GM21737 (cell line): Measurements from ENCODE around the gene FAM241B.

Experiments
- ATAC-seq: cut with Tn5 transposase; IDR thresholded peaks from one replicate; pipeline ENCODE4 v1.9.1; 2021; ENCODE audit warnings: mild to moderate bottlenecking, moderate library complexity; ENCODE audit not compliant: unreplicated experiment

The FAM241B gene

GRCh38 chr10:69647126-69647525, 17.1 kb downstream of the FAM241B start:
- no peak for ATAC-seq

GRCh38 chr10:69647819-69648218, 17.8 kb downstream of the FAM241B start:
- ATAC-seq: no peak

GRCh38 chr10:69648461-69648860, 18.4 kb downstream of the FAM241B start:
- ATAC-seq: no peak

GRCh38 chr10:69649786-69650550, 19.9 kb downstream of the FAM241B start:
- ATAC-seq: no peak

DNA sequence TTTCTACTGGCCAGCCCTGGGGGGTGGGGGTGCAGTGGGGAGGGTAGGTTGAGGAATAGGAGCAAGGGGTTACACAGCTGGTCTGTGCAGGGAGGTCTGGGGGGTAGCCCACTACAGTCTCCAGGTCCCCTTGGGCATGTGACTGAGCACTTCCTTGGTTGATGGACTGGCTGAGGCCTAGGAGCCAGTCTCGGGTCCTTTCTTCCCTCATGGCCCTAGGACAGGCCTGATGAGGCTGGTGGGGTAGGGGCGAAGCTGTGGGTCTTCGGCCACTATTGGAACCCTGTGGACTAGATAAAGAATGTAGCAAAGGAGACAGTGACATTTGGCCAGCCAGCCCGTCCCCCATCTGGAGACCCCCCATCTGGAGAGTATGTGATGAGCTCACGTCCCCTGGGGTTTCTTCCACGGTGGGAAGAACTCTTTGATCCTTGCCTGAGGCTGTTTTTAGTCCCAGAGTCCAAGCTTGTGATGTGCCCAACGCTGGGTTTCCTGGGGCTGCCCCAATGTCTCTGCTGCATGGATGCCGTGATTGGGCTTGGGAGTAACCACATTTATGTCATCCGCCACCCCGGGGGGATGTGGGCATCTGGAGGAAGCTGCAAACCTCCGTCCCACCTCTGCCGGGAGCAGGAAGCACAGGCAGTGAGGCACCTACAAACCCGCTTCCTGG, 20.7 kb downstream of the FAM241B start:
- no peak for ATAC-seq

DNA sequence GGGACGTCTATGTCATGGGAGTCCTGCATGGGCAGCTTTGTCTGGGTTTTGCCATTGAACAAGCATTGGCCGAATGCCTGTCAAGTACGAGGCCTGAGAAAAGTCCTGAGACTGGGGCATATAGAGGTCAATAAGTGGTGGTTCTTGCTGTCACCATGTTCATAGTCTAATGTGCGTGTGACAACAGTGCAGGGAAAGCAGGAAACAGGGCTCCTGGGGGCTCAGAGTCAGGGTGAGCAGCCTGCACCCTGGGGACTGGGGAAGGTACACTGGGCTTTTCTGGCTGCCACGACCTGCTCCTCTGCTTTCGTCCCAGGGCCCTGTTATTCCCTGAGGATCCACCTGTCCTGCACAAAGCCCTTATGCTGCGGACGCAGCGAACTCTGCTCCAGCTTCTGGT, 21.3 kb downstream of the FAM241B start:
- no peak for ATAC-seq

DNA sequence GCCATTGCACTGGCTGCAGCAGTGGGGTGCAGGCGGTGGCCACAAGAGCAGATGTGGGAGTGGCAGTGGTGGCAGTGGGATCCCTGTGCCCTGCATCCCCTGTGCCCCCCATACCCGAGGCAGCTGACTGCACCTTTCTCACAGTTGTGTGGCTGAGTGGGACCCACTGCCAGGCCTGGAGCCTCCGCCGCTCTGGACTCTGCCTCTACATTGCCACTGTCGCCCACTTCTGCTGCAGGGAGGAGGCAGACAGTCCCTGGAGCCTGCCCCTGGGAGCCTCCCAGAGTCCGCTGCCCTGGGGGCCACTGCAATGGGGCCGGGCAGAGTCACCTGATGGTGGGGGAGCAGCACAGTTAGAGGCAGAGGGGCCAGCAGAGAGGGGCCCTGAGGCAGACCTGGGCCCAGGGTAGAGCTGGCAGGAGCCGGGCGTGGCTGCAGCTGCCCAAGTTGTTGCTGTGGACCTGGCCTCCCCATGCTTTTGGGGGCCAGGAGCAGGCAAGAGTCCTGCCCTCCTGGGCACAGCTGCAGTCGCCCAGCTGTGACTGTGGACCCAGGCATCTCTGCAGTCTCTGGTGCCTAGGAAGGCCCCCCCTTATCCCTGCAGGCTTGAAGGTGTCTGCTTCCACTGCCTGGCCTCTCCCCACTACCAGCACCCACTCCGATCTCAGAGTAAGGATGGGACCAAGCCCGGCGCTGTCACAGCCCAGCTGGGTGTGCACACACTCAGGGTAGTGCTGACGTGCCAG, 22.2 kb downstream of the FAM241B start:
- no peak for ATAC-seq

DNA sequence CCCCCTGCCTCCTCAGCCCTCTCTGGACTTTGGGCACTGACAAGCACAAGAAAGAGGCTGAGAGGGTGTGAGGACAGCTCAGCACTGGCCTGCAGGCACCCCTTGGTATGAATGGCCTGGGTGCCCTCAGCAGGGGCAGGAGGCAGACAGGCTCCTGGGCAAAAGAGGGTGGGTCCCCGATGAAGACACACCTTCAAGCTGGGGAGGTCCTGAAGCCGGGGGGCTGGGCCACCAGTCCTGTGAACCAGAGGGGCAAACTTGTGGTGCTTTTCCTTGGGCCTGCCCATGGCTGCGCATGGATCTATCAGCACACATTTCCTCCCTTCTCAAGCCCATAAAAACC, 22.8 kb downstream of the FAM241B start:
- ATAC-seq: no peak

DNA sequence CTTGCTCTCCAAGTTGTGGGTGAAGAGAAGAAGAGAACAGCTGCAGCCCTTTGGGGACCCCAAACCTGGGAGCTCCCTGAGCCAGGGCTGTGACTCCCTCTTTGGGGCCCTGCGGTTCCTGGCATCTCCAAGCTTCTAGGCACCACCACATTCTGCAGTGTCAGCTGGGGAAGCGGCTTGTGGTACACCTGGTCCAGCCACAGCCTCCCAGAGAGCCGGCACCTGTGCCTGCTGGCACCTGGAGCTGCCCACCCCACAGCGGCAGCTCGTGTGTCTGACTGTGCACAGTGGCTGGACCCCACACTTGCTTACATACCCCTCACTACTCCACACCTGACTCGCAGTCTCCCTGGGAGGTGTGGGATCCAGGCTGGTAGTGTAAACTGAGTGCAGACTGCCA, 23.5 kb downstream of the FAM241B start:
- no peak for ATAC-seq

- no peak for ATAC-seq
Observed at GRCh38 chr10:69655124-69655867, 25.2 kb downstream of the FAM241B start.

GRCh38 chr10:69655868-69656555, 26.0 kb downstream of the FAM241B start:
- no peak for ATAC-seq

GRCh38 chr10:69656742-69657269, 26.8 kb downstream of the FAM241B start:
- no peak for ATAC-seq

DNA sequence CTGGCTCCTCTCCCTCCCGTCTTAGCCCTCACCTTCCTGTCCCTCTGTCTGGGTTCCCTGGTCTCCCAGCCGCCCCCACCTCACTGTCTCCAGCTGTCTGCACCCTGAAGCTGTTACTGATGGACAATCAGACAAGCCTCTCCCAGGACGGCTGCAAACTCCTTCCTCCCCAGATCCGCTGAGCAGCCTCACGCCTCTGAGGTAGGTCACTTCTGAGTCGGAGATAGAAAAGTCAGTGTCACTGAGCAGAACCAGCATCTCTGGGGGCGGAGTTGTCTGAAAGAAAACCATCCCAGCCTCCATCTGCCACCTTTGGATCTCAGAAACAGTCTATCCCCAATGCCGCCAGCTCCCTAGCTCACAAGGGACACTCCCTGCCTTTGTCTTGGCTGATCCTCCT, 27.4 kb downstream of the FAM241B start:
- ATAC-seq: no peak

DNA sequence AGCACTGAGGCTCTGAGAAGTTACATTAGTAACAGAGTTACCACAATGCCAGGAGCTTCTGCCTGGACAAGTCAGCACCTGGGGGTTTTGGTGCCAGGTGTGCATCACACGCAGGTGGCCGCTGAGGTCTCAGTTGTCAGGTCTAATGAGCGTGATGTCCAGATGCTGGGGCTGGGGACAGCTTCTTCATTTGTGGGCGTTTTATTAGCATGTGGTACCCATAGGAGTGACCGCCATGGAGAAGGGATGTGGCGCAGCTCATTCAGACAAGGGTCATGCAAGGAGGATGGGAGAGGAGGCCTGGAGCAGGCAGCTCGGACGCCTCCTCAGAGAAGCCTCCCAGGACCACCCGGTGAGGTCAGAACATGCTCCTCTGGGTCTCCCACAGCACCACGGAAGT, 27.8 kb downstream of the FAM241B start:
- ATAC-seq: no peak

GRCh38 chr10:69659241-69660038, 29.4 kb downstream of the FAM241B start:
- ATAC-seq: no peak

DNA sequence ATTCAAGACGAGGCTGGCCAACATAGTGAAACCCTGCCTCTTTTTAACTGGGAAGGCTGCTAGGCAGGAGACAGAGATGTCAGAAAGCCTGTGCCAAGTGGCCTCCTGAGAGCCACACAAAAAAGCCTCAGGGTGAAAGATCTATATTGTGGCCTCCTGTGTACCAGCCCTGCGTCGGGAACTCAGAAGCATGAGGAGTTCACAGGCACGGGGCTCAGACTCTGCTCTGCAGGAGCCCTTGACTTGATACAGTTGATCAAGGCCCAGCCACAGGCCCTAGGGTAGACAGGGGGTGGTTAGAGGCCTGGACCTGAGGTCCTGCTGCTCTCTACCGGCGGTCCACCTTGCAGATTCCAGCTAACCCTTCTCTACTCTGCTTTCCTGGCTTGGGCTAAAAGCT, 30.2 kb downstream of the FAM241B start:
- no peak for ATAC-seq

GRCh38 chr10:69661414-69662172, 31.5 kb downstream of the FAM241B start:
- ATAC-seq: no peak

GRCh38 chr10:69662173-69662877, 32.3 kb downstream of the FAM241B start:
- ATAC-seq: no peak
